Suppressor macrophage treated with lipopolysaccharide for 1 hour (primary cell): ENCODE data around the gene CAD.
"Not testable (repeated sequence)": the region's sequence is repeated elsewhere in the genome, so short reads cannot be mapped to it uniquely, and the experiment has no call there.

Experiments used
- DNase-seq, 3 donors: peaks; one replicate each; pipeline ENCODE4 v3.0.0-alpha.2; 2020 to 2022

CAD gene

GRCh38 chr2:27261241-27261925 is 44.2 kb downstream of the CAD start:
- peak in 1 of 3 donors; percentile 12 for DNase-seq

GRCh38 chr2:27261926-27262298 is 44.7 kb downstream of the CAD start:
- DNase-seq, result no peak

- peak; percentile 79 to 94 (median 87) for DNase-seq
Observed at GRCh38 chr2:27262379-27263286, 45.5 kb downstream of the CAD start, which contains the start of gene SLC30A3. Gene SLC30A3 (minus strand): TSS chr2:27263047. CDS start chr2:27262906, 141 bp downstream.

GRCh38 chr2:27263287-27264252 is 46.4 kb downstream of the CAD start:
- DNase-seq, result peak in 1 of 3 donors; percentile 15

- peak in 1 of 3 donors; percentile 24 for DNase-seq
Observed at GRCh38 chr2:27264253-27264752, 47.1 kb downstream of the CAD start.

GRCh38 chr2:27264753-27265535 is 47.8 kb downstream of the CAD start:
- DNase-seq, result peak; percentile 86 to 93 (median 89)

GRCh38 chr2:27265536-27265870 is 48.3 kb downstream of the CAD start:
- DNase-seq, result no peak

GRCh38 chr2:27268296-27268695 is 51.1 kb downstream of the CAD start:
- not testable (repeated sequence) for DNase-seq

- DNase-seq, result peak; percentile 29 to 55 (median 39)
Observed at GRCh38 chr2:27270131-27270530, 53.0 kb downstream of the CAD start.

- peak; percentile 53 to 66 (median 60) for DNase-seq
Observed at GRCh38 chr2:27270670-27271069, 53.5 kb downstream of the CAD start.

GRCh38 chr2:27271631-27272340 is 54.6 kb downstream of the CAD start:
- no peak for DNase-seq

GRCh38 chr2:27272537-27273522 is 55.7 kb downstream of the CAD start:
- DNase-seq, result not testable (repeated sequence)

GRCh38 chr2:27275211-27276150 is 58.3 kb downstream of the CAD start, which contains the start of gene DNAJC5G:
Gene DNAJC5G (plus strand): TSS chr2:27275433. CDS start chr2:27276729, 1,296 bp downstream.
- no peak for DNase-seq

- DNase-seq, result no peak
Observed at GRCh38 chr2:27278010-27278409, 60.8 kb downstream of the CAD start.

- no peak for DNase-seq
Observed at GRCh38 chr2:27280826-27281225, 63.7 kb downstream of the CAD start.

GRCh38 chr2:27281442-27281841 is 64.3 kb downstream of the CAD start:
- DNase-seq, result peak in 1 of 3 donors; percentile 23

GRCh38 chr2:27281855-27282559 is 64.8 kb downstream of the CAD start, which contains the start of gene TRIM54:
Gene TRIM54 (plus strand): TSS chr2:27282429. CDS start chr2:27282732, 303 bp downstream.
- peak in 2 of 3 donors; percentile 32 to 47 for DNase-seq

- DNase-seq, result no peak
Observed at GRCh38 chr2:27282892-27283291, 65.7 kb downstream of the CAD start.
